Prostate gland (tissue), 2 donors: ENCODE measurements around the gene FBXL2. TPM values are rescaled to one million over a fixed set of nuclear protein-coding genes. Genes with fewer than 3 reads are reported as not detected.

ENCODE experiments used
- small RNA-seq, 2 donors: library from RNA; depleted of rRNA; stranded (forward); fragments of <200 nt; gene quantifications; one replicate each; pipeline ENCODE3, GENCODE V24; 2016
- total RNA-seq, 2 donors: library from RNA; depleted of rRNA; stranded (reverse); fragments of >200 nt; gene quantifications; one replicate each; pipeline ENCODE4 v1.1.0, GENCODE V29; 2016

FBXL2 gene
- total RNA-seq, 2 donors from 2014 or later: 3.7 to 16.6 TPM

Small RNAs within 50 kb of the gene (small RNA-seq; reads per million reads assigned to genes)
- 0 reads per million in 2 donors for gene RNU7-110P

Other genes starting within 250 kb of the FBXL2 start
- 10 to 100 TPM; 49.5 to 77.5 TPM for gene GLB1, start 180.3 kb upstream of the FBXL2 start, total RNA-seq
- gene TMPPE, start 180.3 kb upstream of the FBXL2 start, total RNA-seq: 1 to 10 TPM; 7.2 to 7.6 TPM
- gene CRTAP, start 163.4 kb upstream of the FBXL2 start, total RNA-seq: 100 to 1,000 TPM; 182 to 229 TPM
- 1 to 10 TPM in 1 of 2 donors, under 1 TPM in 1; 0.77 to 6.9 TPM for gene SUSD5, start 58.6 kb upstream of the FBXL2 start, total RNA-seq
- 10 to 100 TPM; 52.3 to 57.2 TPM for gene UBP1, start 163.0 kb downstream of the FBXL2 start, total RNA-seq